ENCODE measurements around the gene GABRG3. TPM values are rescaled to one million over a fixed set of nuclear protein-coding genes. Genes with fewer than 3 reads are reported as not detected.

GABRG3 gene
- total RNA-seq, 1 donor from 2014 or later, result 3.0 TPM

DNA sequence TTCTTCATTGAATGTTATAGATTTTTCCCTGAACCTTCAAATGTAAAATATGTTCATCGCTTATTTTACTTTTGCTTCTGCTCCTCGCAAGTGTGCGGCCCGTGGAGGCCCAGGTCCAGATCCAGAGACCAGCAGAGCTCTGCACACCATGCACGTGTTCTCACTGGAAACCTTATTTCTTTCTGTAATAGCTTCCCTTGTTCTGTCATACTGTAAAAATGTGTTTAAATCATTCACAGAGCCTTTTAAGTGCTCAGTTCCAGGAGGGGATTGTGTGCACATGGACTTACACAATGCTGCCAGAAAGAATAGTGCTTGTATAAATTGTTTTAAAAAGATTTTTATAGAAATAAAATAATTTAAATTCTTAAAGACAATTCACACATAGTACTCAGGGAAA lies 359.3 kb downstream of the GABRG3 start:
- no peak for DNase-seq (ENCODE audit: low spot score in 2 of 2, unreplicated experiment in 2 of 2)
- TF ChIP-seq, protein P1, sequence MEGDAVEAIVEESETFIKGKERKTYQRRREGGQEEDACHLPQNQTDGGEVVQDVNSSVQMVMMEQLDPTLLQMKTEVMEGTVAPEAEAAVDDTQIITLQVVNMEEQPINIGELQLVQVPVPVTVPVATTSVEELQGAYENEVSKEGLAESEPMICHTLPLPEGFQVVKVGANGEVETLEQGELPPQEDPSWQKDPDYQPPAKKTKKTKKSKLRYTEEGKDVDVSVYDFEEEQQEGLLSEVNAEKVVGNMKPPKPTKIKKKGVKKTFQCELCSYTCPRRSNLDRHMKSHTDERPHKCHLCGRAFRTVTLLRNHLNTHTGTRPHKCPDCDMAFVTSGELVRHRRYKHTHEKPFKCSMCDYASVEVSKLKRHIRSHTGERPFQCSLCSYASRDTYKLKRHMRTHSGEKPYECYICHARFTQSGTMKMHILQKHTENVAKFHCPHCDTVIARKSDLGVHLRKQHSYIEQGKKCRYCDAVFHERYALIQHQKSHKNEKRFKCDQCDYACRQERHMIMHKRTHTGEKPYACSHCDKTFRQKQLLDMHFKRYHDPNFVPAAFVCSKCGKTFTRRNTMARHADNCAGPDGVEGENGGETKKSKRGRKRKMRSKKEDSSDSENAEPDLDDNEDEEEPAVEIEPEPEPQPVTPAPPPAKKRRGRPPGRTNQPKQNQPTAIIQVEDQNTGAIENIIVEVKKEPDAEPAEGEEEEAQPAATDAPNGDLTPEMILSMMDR (IDR thresholded peaks at IDR 0.05; ENCODE audit: unreplicated experiment), result no peak
- H3K4me1 Mint-ChIP-seq, result peaks cover 11% of the 10 kb centered on the region
- peaks cover 1% of the 10 kb centered on the region for H3K9me3 Mint-ChIP-seq
- H3K27me3 Mint-ChIP-seq (ENCODE audit: low read depth), result peaks cover 4% of the 10 kb centered on the region
- no peak overlapping the region for H3K27ac Mint-ChIP-seq
- H3K36me3 Mint-ChIP-seq, result no peaks in the 10 kb centered on the region
- no peak overlapping the region for H3K4me3 Mint-ChIP-seq

DNA sequence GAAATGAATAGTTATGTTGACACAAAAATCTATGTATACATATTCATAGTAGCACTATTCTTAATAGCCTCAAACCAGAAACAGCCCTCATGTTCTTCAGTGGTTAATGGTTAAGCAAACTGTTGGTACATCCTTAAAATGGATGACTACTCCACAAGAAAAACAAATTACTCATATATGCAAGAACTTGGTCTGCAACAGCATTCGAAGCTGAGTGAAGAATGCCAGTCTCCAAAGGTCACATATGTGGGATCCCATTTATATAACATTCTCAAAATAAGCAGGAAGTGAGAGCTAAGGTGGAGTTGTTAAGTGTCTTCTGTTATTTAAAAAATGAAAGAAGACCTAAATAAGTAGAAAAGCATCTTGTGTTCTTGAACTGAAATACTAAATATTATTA lies 365.7 kb downstream of the GABRG3 start:
- TF ChIP-seq, protein P1 (IDR thresholded peaks at IDR 0.05; ENCODE audit: unreplicated experiment), result no peak

GRCh38 chr15:27339138-27339537 lies 368.2 kb downstream of the GABRG3 start:
- H3K27ac Mint-ChIP-seq, result no peak overlapping the region
- peaks cover 4% of the 10 kb centered on the region for H3K27me3 Mint-ChIP-seq (ENCODE audit: low read depth)
- peaks cover 15% of the 10 kb centered on the region for H3K4me1 Mint-ChIP-seq
- H3K4me3 Mint-ChIP-seq, result no peak overlapping the region
- peaks cover 21% of the 10 kb centered on the region for H3K9me3 Mint-ChIP-seq
- H3K36me3 Mint-ChIP-seq, result no peaks in the 10 kb centered on the region
- TF ChIP-seq, protein P1 (IDR thresholded peaks at IDR 0.05; ENCODE audit: unreplicated experiment), result no peak
- no peak for DNase-seq (ENCODE audit: low spot score in 2 of 2, unreplicated experiment in 2 of 2)

More for the DNA sequence above, 365.7 kb downstream of the GABRG3 start:
- H3K4me1 Mint-ChIP-seq, result peaks cover 8% of the 10 kb centered on the region
- no peak overlapping the region for H3K27ac Mint-ChIP-seq
- H3K27me3 Mint-ChIP-seq (ENCODE audit: low read depth), result peaks cover 4% of the 10 kb centered on the region
- H3K9me3 Mint-ChIP-seq, result peaks cover 21% of the 10 kb centered on the region
- no peak overlapping the region for H3K4me3 Mint-ChIP-seq
- H3K36me3 Mint-ChIP-seq, result no peaks in the 10 kb centered on the region
- no peak for DNase-seq (ENCODE audit: low spot score in 2 of 2, unreplicated experiment in 2 of 2)

DNA sequence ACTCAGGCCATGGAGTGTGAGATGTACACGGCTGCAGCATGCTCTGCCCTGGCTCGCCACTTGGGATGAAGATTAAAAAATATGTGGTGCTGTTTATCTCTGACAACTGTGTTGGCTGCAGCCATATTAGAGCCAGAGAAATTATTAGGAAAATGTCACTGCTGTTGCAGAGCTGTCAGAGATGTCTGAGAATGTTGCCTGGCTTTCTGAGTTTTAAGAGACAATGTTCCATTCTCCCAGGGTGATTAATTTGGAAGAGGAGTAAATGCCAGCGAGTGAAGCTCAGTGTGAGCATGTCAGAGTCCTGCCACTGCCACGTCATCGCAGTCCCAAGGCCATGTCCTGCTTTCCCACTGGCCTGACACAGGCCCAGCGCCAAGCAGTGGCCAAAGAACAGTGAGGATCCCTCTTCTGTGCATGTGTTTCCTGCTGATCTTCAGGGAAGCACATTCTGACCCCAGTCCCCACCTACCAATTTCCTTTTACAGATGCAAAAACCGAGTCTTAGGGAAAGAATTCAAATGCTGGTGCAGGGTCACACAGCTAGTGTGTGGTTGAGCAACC lies 370.9 kb downstream of the GABRG3 start:
- H3K4me1 Mint-ChIP-seq, result peaks cover 8% of the 10 kb centered on the region
- H3K27ac Mint-ChIP-seq, result no peak overlapping the region
- peaks cover 4% of the 10 kb centered on the region for H3K27me3 Mint-ChIP-seq (ENCODE audit: low read depth)
- H3K9me3 Mint-ChIP-seq, result peaks cover 18% of the 10 kb centered on the region
- H3K4me3 Mint-ChIP-seq, result no peak overlapping the region
- TF ChIP-seq, protein P1 (IDR thresholded peaks at IDR 0.05; ENCODE audit: unreplicated experiment), result no peak
- H3K36me3 Mint-ChIP-seq, result no peaks in the 10 kb centered on the region
- no peak for DNase-seq (ENCODE audit: low spot score in 2 of 2, unreplicated experiment in 2 of 2)

- no peak overlapping the region for H3K4me3 Mint-ChIP-seq
- peaks cover 14% of the 10 kb centered on the region for H3K9me3 Mint-ChIP-seq
- DNase-seq (ENCODE audit: low spot score in 2 of 2, unreplicated experiment in 2 of 2), result no peak
- TF ChIP-seq, protein P1 (IDR thresholded peaks at IDR 0.05; ENCODE audit: unreplicated experiment), result no peak
- H3K36me3 Mint-ChIP-seq, result no peaks in the 10 kb centered on the region
- H3K27me3 Mint-ChIP-seq (ENCODE audit: low read depth), result no peaks in the 10 kb centered on the region
- H3K27ac Mint-ChIP-seq, result no peak overlapping the region
- H3K4me1 Mint-ChIP-seq, result peaks cover 8% of the 10 kb centered on the region
Measured at GRCh38 chr15:27342991-27343390, 372.0 kb downstream of the GABRG3 start.

DNA sequence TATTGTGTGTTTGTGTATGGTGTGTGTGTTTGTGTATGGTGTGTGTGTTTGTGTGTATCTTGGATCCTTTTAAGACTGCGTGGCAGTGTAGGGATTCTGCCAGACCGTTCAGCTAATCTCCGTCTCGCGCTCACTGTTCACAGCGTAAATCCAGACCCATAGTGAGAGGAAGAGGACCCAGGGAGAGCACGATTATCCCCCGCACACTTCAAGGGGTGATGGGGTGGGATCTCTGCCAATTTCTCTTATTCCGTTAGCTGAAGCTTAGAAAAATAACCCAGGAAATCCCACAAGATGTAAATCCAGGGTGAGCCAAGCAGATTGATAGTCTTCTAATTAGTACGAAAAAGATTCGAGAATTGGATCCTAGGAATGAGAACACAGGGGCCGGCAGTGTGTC lies 381.2 kb downstream of the GABRG3 start:
- peaks cover 4% of the 10 kb centered on the region for H3K27me3 Mint-ChIP-seq (ENCODE audit: low read depth)
- no peaks in the 10 kb centered on the region for H3K36me3 Mint-ChIP-seq
- no peak overlapping the region for H3K4me3 Mint-ChIP-seq
- TF ChIP-seq, protein P1 (IDR thresholded peaks at IDR 0.05; ENCODE audit: unreplicated experiment), result no peak
- DNase-seq (ENCODE audit: low spot score in 2 of 2, unreplicated experiment in 2 of 2), result no peak
- peaks cover under 1% of the 10 kb centered on the region for H3K9me3 Mint-ChIP-seq
- H3K27ac Mint-ChIP-seq, result no peak overlapping the region
- peaks cover 7% of the 10 kb centered on the region for H3K4me1 Mint-ChIP-seq

Measured in mesothelial cell of epicardium (in vitro differentiated cells).